GM23248 (cell line): ENCODE measurements around the gene CLEC16A.

Source experiments
- EZH2 ChIP-seq: fragments of 200-600 bp; sonication (generic); IDR thresholded peaks from 2 replicates; pipeline ENCODE4 v1.6.1; 2018; ENCODE audit warnings: antibody characterized with exemption, mild to moderate bottlenecking; ENCODE audit not compliant: insufficient read depth, poor library complexity, severe bottlenecking
- EZH2phosphoT487 ChIP-seq: fragments of 200-600 bp; sonication (generic); IDR thresholded peaks from 2 replicates; pipeline ENCODE4 v1.6.1; 2018; ENCODE audit warnings: antibody characterized with exemption, moderate library complexity, mild to moderate bottlenecking, low read depth; ENCODE audit not compliant: insufficient read depth

DNA sequence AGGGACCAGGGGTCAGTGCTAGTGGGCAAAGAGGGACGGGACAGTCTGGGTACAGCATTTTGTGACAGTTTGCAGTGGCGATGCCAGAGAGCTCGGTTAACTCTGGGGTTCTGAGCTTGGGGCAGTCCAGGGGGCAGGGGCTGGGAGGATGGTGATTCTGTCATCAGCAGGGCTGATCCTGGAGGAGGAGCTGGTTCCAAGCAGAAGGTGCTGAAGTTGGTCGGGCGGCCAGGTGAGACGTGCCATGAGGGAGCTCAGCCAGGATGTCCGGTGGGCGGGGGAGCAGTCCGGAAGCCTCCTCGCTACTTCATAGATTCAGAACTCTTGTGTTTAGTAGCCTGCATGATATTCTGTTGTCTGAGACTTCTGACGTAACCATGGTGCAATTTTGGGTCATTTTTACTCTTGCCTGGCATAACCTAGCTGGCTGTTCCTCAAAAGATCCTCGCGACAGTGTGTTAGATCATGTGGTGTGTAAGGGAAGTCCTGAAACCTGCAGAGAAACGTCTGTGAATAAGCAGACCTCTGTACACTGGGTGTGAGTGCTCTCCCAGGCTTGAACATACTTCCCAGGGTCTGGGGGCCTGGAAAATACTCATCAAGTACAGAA is 122.0 kb downstream of the CLEC16A start:
- TF ChIP-seq EZH2: no peak
- no peak for TF ChIP-seq EZH2phosphoT487
